ENCODE results near the gene GPRIN3.

The GPRIN3 gene

GRCh38 chr4:89290727-89291516 is 16.7 kb downstream of the GPRIN3 start:
- TF ChIP-seq ZNF274 (IDR thresholded peaks at IDR 0.05; ENCODE audit: low read depth, low read length) = no peak

DNA sequence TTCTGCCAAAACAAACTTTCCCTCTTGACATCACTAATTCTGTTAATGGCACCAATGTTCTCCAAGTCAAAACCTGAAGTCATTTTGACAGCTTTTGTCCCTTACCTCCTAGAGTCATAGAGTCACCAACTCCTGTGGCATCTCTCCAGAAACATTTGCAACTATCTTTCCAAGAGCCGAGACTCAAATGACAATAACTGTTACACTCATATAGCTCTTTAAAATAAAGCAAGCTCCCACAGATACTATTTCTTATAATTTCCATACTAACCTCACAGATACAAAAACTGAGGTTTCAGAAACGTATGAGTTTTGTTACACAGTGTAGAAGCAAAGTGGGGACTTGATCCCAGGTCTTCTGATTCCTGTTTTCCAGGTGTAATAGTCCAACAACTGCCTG is 18.3 kb downstream of the GPRIN3 start:
- H3K4me3 ChIP-seq (ENCODE audit: low read length) = no peak overlapping the region
- TF ChIP-seq ZNF274 (IDR thresholded peaks at IDR 0.05; ENCODE audit: low read depth, low read length) = no peak

More at GRCh38 chr4:89290727-89291516, 16.7 kb downstream of the GPRIN3 start:
- H3K4me3 ChIP-seq (ENCODE audit: low read length) = no peak overlapping the region

DNA sequence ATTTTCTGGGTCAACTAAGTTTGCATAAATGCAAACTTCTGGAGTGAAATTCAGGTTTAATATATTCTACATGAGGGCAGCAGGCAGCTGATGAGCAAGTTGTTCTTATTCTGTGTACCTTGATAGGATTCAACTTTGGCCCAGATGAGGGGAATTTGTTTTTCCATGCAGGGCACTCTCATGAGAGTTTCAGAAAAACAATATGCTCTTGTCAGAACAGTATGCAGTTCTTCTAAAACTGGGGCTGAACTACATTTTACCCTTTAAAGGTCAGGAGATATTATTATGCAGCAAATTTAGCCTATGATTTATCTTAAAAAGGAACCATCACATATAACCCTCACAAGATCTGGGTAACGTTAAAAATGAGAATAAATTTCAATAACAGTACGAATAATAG is 19.2 kb downstream of the GPRIN3 start:
- H3K4me3 ChIP-seq (ENCODE audit: low read length) = no peak overlapping the region
- TF ChIP-seq ZNF274 (IDR thresholded peaks at IDR 0.05; ENCODE audit: low read depth, low read length) = no peak

DNA sequence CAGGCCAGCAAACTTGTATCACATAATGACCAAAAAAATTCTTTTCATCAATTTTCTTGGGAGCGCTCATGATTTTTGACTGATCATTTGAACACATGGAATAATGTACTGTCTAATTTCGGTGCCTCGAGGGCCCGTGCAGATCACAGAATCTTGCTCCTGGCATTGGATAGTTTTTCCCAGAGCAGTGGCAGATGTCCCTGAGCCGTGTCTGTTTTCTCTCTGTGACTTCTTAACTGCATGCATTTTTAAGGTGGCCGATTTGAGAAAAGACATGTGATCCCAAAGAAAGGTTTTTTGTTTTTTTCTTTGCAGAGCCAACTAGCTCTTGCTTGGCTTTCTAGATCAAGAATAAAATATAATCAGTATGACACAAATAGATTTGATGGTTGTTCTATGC is 19.7 kb downstream of the GPRIN3 start:
- no peak overlapping the region for H3K4me3 ChIP-seq (ENCODE audit: low read length)
- no peak for TF ChIP-seq ZNF274 (IDR thresholded peaks at IDR 0.05; ENCODE audit: low read depth, low read length)

DNA sequence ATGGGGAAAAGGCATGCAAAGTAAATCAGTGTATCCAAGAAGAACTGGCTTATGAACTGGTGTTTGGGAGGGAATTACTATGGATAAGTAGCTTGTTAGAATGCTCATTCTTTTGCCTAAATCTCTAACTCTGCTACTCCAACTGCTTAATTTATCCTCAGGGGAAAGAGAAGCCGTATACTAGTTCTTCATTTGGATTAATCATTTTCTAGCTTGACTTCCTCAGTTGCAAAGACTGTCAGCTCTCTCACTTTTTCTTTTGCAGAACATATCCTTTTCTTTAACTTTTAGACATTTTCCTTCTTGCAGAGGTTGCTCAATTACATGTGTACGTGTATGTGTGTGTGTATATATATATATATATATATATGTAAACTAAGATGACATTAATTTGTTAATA is 21.9 kb downstream of the GPRIN3 start:
- no peak for TF ChIP-seq ZNF274 (IDR thresholded peaks at IDR 0.05; ENCODE audit: low read depth, low read length)
- H3K4me3 ChIP-seq (ENCODE audit: low read length) = no peak overlapping the region

- no peak overlapping the region for H3K4me3 ChIP-seq (ENCODE audit: low read length)
Measured at GRCh38 chr4:89284828-89285227, 22.8 kb downstream of the GPRIN3 start.

GRCh38 chr4:89284020-89284424 is 23.6 kb downstream of the GPRIN3 start:
- TF ChIP-seq ZNF274 (IDR thresholded peaks at IDR 0.05; ENCODE audit: low read depth, low read length) = no peak
- H3K4me3 ChIP-seq (ENCODE audit: low read length) = no peak overlapping the region

More at GRCh38 chr4:89284828-89285227, 22.8 kb downstream of the GPRIN3 start:
- no peak for TF ChIP-seq ZNF274 (IDR thresholded peaks at IDR 0.05; ENCODE audit: low read depth, low read length)

DNA sequence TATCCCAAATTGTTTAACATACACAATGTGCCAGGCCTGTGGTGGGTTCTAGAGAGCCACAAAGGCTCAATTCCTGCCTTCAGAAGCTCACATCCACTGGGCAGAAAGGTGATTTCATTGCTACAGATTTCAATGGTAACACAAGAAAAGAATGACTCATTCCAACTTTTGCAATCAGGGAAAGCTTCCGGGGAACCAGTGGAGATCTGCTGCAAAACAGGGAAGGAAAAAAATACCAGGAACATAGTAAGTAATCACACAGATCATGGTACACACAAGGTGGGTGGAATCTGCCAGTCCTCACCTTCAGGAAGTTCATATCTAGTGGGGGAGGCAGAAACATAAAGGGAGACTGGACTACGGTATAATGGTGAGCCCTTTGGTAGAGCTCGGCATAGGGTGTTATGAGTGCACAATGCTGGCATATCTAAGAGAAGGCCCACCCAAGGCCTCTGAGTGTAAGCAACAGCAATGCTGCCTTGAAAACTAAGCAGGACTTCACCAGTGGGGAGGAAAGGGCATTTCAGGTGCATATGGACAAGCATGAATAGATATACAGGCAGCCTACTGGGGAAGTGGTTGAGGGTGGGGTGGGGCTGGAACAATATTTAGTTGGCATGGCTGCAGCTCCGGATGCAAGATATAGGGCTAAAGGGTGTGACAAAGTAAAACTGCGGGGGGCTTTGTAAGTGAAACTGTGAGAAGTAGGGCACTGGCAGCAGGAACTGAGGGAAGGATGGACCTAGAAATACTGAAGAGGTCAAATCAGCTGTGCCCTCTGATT is 24.2 kb downstream of the GPRIN3 start:
- TF ChIP-seq ZNF274 (IDR thresholded peaks at IDR 0.05; ENCODE audit: low read depth, low read length) = no peak
- no peak overlapping the region for H3K4me3 ChIP-seq (ENCODE audit: low read length)

DNA sequence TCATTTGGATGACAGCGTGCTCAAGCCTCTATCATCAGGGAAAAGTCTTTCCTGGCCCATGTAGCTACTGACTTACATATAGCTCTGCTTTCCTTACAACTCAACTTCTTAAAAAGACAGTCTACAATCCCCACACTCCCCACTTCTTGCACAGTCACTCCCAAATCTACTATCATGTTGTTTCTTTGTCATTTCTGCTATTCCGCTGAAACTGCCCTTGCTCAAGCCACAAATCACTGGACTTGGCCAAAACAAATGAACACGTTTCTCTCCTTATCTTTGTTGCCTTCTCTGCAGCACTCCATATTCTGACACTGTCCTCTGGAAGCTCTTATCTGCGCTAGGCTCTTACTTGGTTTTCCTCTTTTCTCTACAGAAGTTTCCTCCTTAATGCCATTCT is 28.2 kb downstream of the GPRIN3 start:
- H3K4me3 ChIP-seq (ENCODE audit: low read length) = no peak overlapping the region
- no peak for TF ChIP-seq ZNF274 (IDR thresholded peaks at IDR 0.05; ENCODE audit: low read depth, low read length)

- no peak overlapping the region for H3K4me3 ChIP-seq (ENCODE audit: low read length)
- TF ChIP-seq ZNF274 (IDR thresholded peaks at IDR 0.05; ENCODE audit: low read depth, low read length) = no peak
Measured at GRCh38 chr4:89277412-89277811, 30.2 kb downstream of the GPRIN3 start.

DNA sequence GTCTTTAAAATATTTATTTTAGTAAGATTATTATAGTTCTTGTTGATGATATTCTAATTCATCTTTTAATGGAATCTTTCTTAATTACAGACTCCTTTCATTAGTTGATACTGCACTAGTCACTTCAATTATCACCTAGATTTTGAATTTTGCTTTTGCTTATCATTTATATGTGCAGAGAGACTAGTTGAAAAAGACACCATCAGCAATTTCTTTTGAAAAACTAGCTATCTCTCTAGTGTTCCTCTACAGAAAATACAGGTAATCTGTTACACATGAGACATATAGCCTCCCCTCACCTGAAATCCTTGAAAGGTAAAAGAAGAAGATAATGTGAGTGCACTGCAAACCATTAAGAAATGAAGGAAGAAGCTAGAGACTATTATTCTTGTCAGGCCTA is 31.3 kb downstream of the GPRIN3 start:
- no peak for TF ChIP-seq ZNF274 (IDR thresholded peaks at IDR 0.05; ENCODE audit: low read depth, low read length)
- H3K4me3 ChIP-seq (ENCODE audit: low read length) = no peak overlapping the region

GRCh38 chr4:89275587-89275986 is 32.0 kb downstream of the GPRIN3 start:
- no peak for TF ChIP-seq ZNF274 (IDR thresholded peaks at IDR 0.05; ENCODE audit: low read depth, low read length)

GRCh38 chr4:89273741-89274141 is 33.9 kb downstream of the GPRIN3 start:
- no peak overlapping the region for H3K4me3 ChIP-seq (ENCODE audit: low read length)
- TF ChIP-seq ZNF274 (IDR thresholded peaks at IDR 0.05; ENCODE audit: low read depth, low read length) = no peak

More at GRCh38 chr4:89275587-89275986, 32.0 kb downstream of the GPRIN3 start:
- no peak overlapping the region for H3K4me3 ChIP-seq (ENCODE audit: low read length)

DNA sequence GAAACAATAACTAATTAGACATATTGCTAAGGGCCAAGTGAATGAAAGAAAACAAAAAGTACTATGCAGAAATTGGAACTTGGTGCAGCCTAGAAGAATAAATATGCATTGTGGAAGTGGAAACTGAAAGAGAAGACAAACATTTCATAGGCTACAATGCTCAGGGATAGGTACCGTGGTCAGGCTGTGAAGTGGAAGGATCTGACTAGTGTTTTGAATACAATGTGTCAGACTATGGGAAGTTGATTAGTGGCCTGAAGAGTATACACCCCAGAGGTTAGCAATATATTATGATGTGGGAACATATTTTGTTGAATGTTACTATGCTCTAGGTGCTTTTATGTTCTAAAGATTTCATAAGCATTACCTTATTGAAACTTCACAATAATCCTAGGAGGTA is 36.8 kb downstream of the GPRIN3 start:
- no peak overlapping the region for H3K4me3 ChIP-seq (ENCODE audit: low read length)
- TF ChIP-seq ZNF274 (IDR thresholded peaks at IDR 0.05; ENCODE audit: low read depth, low read length) = no peak

- H3K4me3 ChIP-seq (ENCODE audit: low read length) = no peak overlapping the region
- no peak for TF ChIP-seq ZNF274 (IDR thresholded peaks at IDR 0.05; ENCODE audit: low read depth, low read length)
Measured at GRCh38 chr4:89269121-89269666, 38.4 kb downstream of the GPRIN3 start.

Data from GM08714 (cell line).